ENCODE measurements around the gene PIGS. TPM values are rescaled to one million over a fixed set of nuclear protein-coding genes. Genes with fewer than 3 reads are reported as not detected.

Gene PIGS
- total and polyA plus RNA-seq, 2 experiments from 2014 or later = 107 to 122 TPM

- Histone ChIP-seq H3K4me3 (no peak overlapping the region), H3K27me3 (no peaks in the 10 kb centered on the region), H3K36me3 (no peaks in the 10 kb centered on the region), H3K27ac (no peak overlapping the region), H3K9me3 (ENCODE audit: low read depth) (no peaks in the 10 kb centered on the region), H3K4me1 (ENCODE audit: low read depth) (no peaks in the 10 kb centered on the region)
- TF ChIP-seq CTCF (IDR thresholded peaks at IDR 0.05; ENCODE audit: low read depth, low read length) = no peak
- no peak for DNase-seq (ENCODE audit: low read depth in 1 of 2, low spot score in 1 of 2)
These were observed 55.8 kb downstream of the PIGS start for GRCh38 chr17:28515518-28515917.

- TF ChIP-seq CTCF (IDR thresholded peaks at IDR 0.05; ENCODE audit: low read depth, low read length) = no peak
- no peaks in the 10 kb centered on the region for H3K27me3 ChIP-seq
These were observed 56.7 kb downstream of the PIGS start for GRCh38 chr17:28514561-28515002.

GRCh38 chr17:28513476-28513875, 57.8 kb downstream of the PIGS start:
- H3K27me3 ChIP-seq = no peaks in the 10 kb centered on the region
- H3K9me3 ChIP-seq (ENCODE audit: low read depth) = no peaks in the 10 kb centered on the region
- no peaks in the 10 kb centered on the region for H3K36me3 ChIP-seq
- no peak for TF ChIP-seq CTCF (IDR thresholded peaks at IDR 0.05; ENCODE audit: low read depth, low read length)
- DNase-seq (ENCODE audit: low read depth in 1 of 2, low spot score in 1 of 2) = no peak
- no peak overlapping the region for H3K4me3 ChIP-seq
- no peak overlapping the region for H3K27ac ChIP-seq
- H3K4me1 ChIP-seq (ENCODE audit: low read depth) = no peaks in the 10 kb centered on the region

More at GRCh38 chr17:28514561-28515002, 56.7 kb downstream of the PIGS start:
- Histone ChIP-seq H3K27ac (no peak overlapping the region), H3K36me3 (no peaks in the 10 kb centered on the region), H3K4me1 (ENCODE audit: low read depth) (no peaks in the 10 kb centered on the region), H3K9me3 (ENCODE audit: low read depth) (no peaks in the 10 kb centered on the region), H3K4me3 (no peak overlapping the region)
- no peak for DNase-seq (ENCODE audit: low read depth in 1 of 2, low spot score in 1 of 2)

GRCh38 chr17:28511858-28512461, 59.4 kb downstream of the PIGS start:
- no peak for TF ChIP-seq CTCF (IDR thresholded peaks at IDR 0.05; ENCODE audit: low read depth, low read length)
- H3K4me1 ChIP-seq (ENCODE audit: low read depth) = no peaks in the 10 kb centered on the region
- H3K27me3 ChIP-seq = no peaks in the 10 kb centered on the region
- H3K9me3 ChIP-seq (ENCODE audit: low read depth) = no peaks in the 10 kb centered on the region
- no peak overlapping the region for H3K4me3 ChIP-seq
- DNase-seq (ENCODE audit: low read depth in 1 of 2, low spot score in 1 of 2) = no peak
- no peaks in the 10 kb centered on the region for H3K36me3 ChIP-seq
- no peak overlapping the region for H3K27ac ChIP-seq

GRCh38 chr17:28509789-28510188, 61.5 kb downstream of the PIGS start:
- no peaks in the 10 kb centered on the region for H3K27me3 ChIP-seq
- DNase-seq (ENCODE audit: low read depth in 1 of 2, low spot score in 1 of 2) = no peak
- no peak for TF ChIP-seq CTCF (IDR thresholded peaks at IDR 0.05; ENCODE audit: low read depth, low read length)

More at GRCh38 chr17:28509789-28510188, 61.5 kb downstream of the PIGS start:
- Histone ChIP-seq H3K36me3 (no peaks in the 10 kb centered on the region), H3K9me3 (ENCODE audit: low read depth) (no peaks in the 10 kb centered on the region), H3K27ac (no peak overlapping the region), H3K4me1 (ENCODE audit: low read depth) (no peaks in the 10 kb centered on the region), H3K4me3 (no peak overlapping the region)
